Astrocyte (in vitro differentiated cells and primary cell): Measurements from ENCODE around the gene CRHR1. TPM values are rescaled to one million over a fixed set of nuclear protein-coding genes. Genes with fewer than 3 reads are reported as not detected.

Experiments used
- DNase-seq: peaks from one replicate; pipeline ENCODE4 v3.0.0-alpha.2; 2010; ENCODE audit warnings: low read depth
- FAIRE-seq: peaks from 2 replicates; lab custom pipeline; 2011; peaks lifted over from hg19 to GRCh38; lab: Jason Lieb, UNC
- H2AFZ ChIP-seq: 2 replicates; pipeline ENCODE4 v1.6.0; 2012; ENCODE audit warnings: low read depth, low read length, inconsistent platforms
- H3K27ac ChIP-seq: 2 replicates; pipeline ENCODE4 v1.5.1; 2011; ENCODE audit warnings: low read depth, low read length, inconsistent platforms
- H3K27me3 ChIP-seq: 2 replicates; pipeline ENCODE4 v1.6.0; 2011; ENCODE audit warnings: low read length, inconsistent platforms; ENCODE audit not compliant: insufficient read depth
- H3K36me3 ChIP-seq: 2 replicates; pipeline ENCODE4 v1.5.1; 2011; ENCODE audit warnings: low read length, inconsistent platforms; ENCODE audit not compliant: insufficient read depth
- H3K4me1 ChIP-seq: 2 replicates; pipeline ENCODE4 v1.5.1; 2011; ENCODE audit warnings: low read length, inconsistent platforms; ENCODE audit not compliant: insufficient read depth
- H3K4me2 ChIP-seq: 2 replicates; pipeline ENCODE4 v1.6.0; 2012; ENCODE audit warnings: low read length, inconsistent platforms
- H3K4me3 ChIP-seq: 2 replicates; pipeline ENCODE4 v1.5.1; 2011; ENCODE audit warnings: low read depth, mild to moderate bottlenecking, low read length, inconsistent platforms; ENCODE audit not compliant: insufficient read depth
- H3K79me2 ChIP-seq: 2 replicates; pipeline ENCODE4 v1.6.0; 2012; ENCODE audit warnings: mild to moderate bottlenecking, low read length, inconsistent platforms; ENCODE audit not compliant: insufficient read depth
- H3K9ac ChIP-seq: 2 replicates; pipeline ENCODE4 v1.6.0; 2012; ENCODE audit warnings: mild to moderate bottlenecking, low read length, inconsistent platforms
- H3K9me3 ChIP-seq: 2 replicates; pipeline ENCODE4 v1.5.1; 2012; ENCODE audit warnings: low read depth, mild to moderate bottlenecking, low read length, inconsistent platforms; ENCODE audit not compliant: insufficient read depth
- H4K20me1 ChIP-seq: 2 replicates; pipeline ENCODE4 v1.6.0; 2012; ENCODE audit warnings: low read length, inconsistent platforms; ENCODE audit not compliant: insufficient read depth
- H3K27ac Mint-ChIP-seq: one replicate; pipeline ENCODE4 v1.8.0; 2021; ENCODE audit warnings: mild to moderate bottlenecking, mixed read lengths; ENCODE audit not compliant: unreplicated experiment
- H3K27me3 Mint-ChIP-seq: one replicate; pipeline ENCODE4 v1.8.0; 2021; ENCODE audit warnings: low read depth, mixed read lengths; ENCODE audit not compliant: unreplicated experiment
- H3K36me3 Mint-ChIP-seq: one replicate; pipeline ENCODE4 v1.8.0; 2021; ENCODE audit warnings: low read depth, mixed read lengths; ENCODE audit not compliant: unreplicated experiment
- H3K4me1 Mint-ChIP-seq: one replicate; pipeline ENCODE4 v1.8.0; 2021; ENCODE audit warnings: low read depth, mixed read lengths; ENCODE audit not compliant: unreplicated experiment
- H3K4me3 Mint-ChIP-seq: one replicate; pipeline ENCODE4 v1.8.0; 2021; ENCODE audit warnings: mild to moderate bottlenecking, moderate library complexity, mixed read lengths; ENCODE audit not compliant: unreplicated experiment
- H3K9me3 Mint-ChIP-seq: one replicate; pipeline ENCODE4 v1.8.0; 2021; ENCODE audit warnings: mild to moderate bottlenecking, mixed read lengths; ENCODE audit not compliant: unreplicated experiment
- CTCF ChIP-seq: IDR thresholded peaks from 2 replicates; pipeline ENCODE4 v1.5.1; 2011; ENCODE audit warnings: low read depth, mild to moderate bottlenecking, inconsistent platforms, low read length, moderate library complexity; ENCODE audit not compliant: insufficient read depth
- EZH2 ChIP-seq: IDR thresholded peaks from 2 replicates; pipeline ENCODE4 v1.6.1; 2012; ENCODE audit warnings: mild to moderate bottlenecking, low read length, inconsistent platforms; ENCODE audit not compliant: insufficient read depth
- total RNA-seq: library from RNA; stranded (reverse); gene quantifications from 2 replicates; pipeline ENCODE4 v1.2.1, GENCODE V29; 2021

Gene CRHR1
- total RNA-seq, 1 donor from 2014 or later: 0.20 TPM

GRCh38 chr17:45753645-45754225 lies 30.4 kb upstream of the CRHR1 start:
- FAIRE-seq (no peak), DNase-seq (no peak)
- no peaks in the 10 kb centered on the region for H3K9me3 ChIP-seq
- no peak for TF ChIP-seq CTCF
- no peak for TF ChIP-seq EZH2
- no peaks in the 10 kb centered on the region for H3K4me1 Mint-ChIP-seq
- no peaks in the 10 kb centered on the region for H3K36me3 ChIP-seq
- H3K4me3 ChIP-seq: no peak overlapping the region
- no peaks in the 10 kb centered on the region for H4K20me1 ChIP-seq
- H3K36me3 Mint-ChIP-seq: no peaks in the 10 kb centered on the region
- peaks cover 3% of the 10 kb centered on the region for H3K27me3 ChIP-seq
- H3K4me3 Mint-ChIP-seq: no peak overlapping the region
- H3K27ac ChIP-seq: no peak overlapping the region
- no peak overlapping the region for H3K27ac Mint-ChIP-seq
- no peaks in the 10 kb centered on the region for H3K9me3 Mint-ChIP-seq
- H3K4me1 ChIP-seq: no peaks in the 10 kb centered on the region
- H3K4me2 ChIP-seq: no peak overlapping the region
- H3K27me3 Mint-ChIP-seq: peaks cover 72% of the 10 kb centered on the region
- no peaks in the 10 kb centered on the region for H3K79me2 ChIP-seq
- H3K9ac ChIP-seq: no peak overlapping the region
- no peak overlapping the region for H2AFZ ChIP-seq

GRCh38 chr17:45755050-45755449 lies 29.1 kb upstream of the CRHR1 start:
- TF ChIP-seq CTCF (no peak), EZH2 (no peak)
- H3K4me3 Mint-ChIP-seq: no peak overlapping the region
- Histone ChIP-seq H3K9me3 (no peaks in the 10 kb centered on the region), H3K4me2 (no peak overlapping the region), H3K27me3 (peaks cover 3% of the 10 kb centered on the region), H3K9ac (no peak overlapping the region), H3K27ac (no peak overlapping the region), H3K36me3 (no peaks in the 10 kb centered on the region), H3K79me2 (no peaks in the 10 kb centered on the region), H3K4me1 (no peaks in the 10 kb centered on the region), H3K4me3 (no peak overlapping the region), H4K20me1 (no peaks in the 10 kb centered on the region), H2AFZ (no peak overlapping the region)
- H3K27ac Mint-ChIP-seq: no peak overlapping the region
- no peaks in the 10 kb centered on the region for H3K4me1 Mint-ChIP-seq
- no peak for DNase-seq
- H3K9me3 Mint-ChIP-seq: no peaks in the 10 kb centered on the region
- H3K36me3 Mint-ChIP-seq: no peaks in the 10 kb centered on the region
- H3K27me3 Mint-ChIP-seq: peaks cover 59% of the 10 kb centered on the region
- no peak for FAIRE-seq

- Mint-ChIP-seq H3K4me3 (no peak overlapping the region), H3K27ac (no peak overlapping the region), H3K36me3 (no peaks in the 10 kb centered on the region), H3K27me3 (peaks cover 45% of the 10 kb centered on the region), H3K4me1 (no peaks in the 10 kb centered on the region), H3K9me3 (no peaks in the 10 kb centered on the region)
- Histone ChIP-seq H3K36me3 (no peaks in the 10 kb centered on the region), H3K4me1 (no peaks in the 10 kb centered on the region), H3K27me3 (peaks cover 3% of the 10 kb centered on the region), H3K79me2 (no peaks in the 10 kb centered on the region), H3K9me3 (no peaks in the 10 kb centered on the region), H4K20me1 (no peaks in the 10 kb centered on the region), H3K27ac (no peak overlapping the region), H3K4me2 (no peak overlapping the region), H2AFZ (no peak overlapping the region), H3K4me3 (no peak overlapping the region), H3K9ac (no peak overlapping the region)
- FAIRE-seq: no peak
- no peak for DNase-seq
- TF ChIP-seq CTCF: no peak
- TF ChIP-seq EZH2: no peak
Observed at GRCh38 chr17:45756266-45756991, 27.7 kb upstream of the CRHR1 start.
